HCT116 (cell line): ENCODE results near the gene SOBP. TPM values are rescaled to one million over a fixed set of nuclear protein-coding genes. Genes with fewer than 3 reads are reported as not detected.

Source experiments
- ATAC-seq: fragments of 200-7000 bp; cut with Tn5 transposase; 2 replicates; pipeline ENCODE4 v1.9.1; 2020; ENCODE audit warnings: mild to moderate bottlenecking, moderate library complexity
- BruUV-seq: library from RNA; stranded (reverse); fragments of 400-500 nt; replicated peaks from 2 replicates; lab custom pipeline; 2021; lab: Mats Ljungman, UMichigan
- CTCF ChIA-PET: fragments of 300-600 bp; sonication (Branson Sonifier 250); formaldehyde crosslinking; loops from one replicate; lab custom pipeline; 2021; ENCODE audit warnings: antibody characterized with exemption; lab: Charles Lee
- POLR2A ChIA-PET: fragments of 300-600, 350-600 bp; sonication (Branson Sonifier 250); formaldehyde crosslinking; loops from one replicate; lab custom pipeline; 2021; ENCODE audit warnings: antibody characterized with exemption; lab: Charles Lee
- RAD21 ChIA-PET, 2 experiments: fragments of 300-600 bp; sonication (Branson Sonifier 250); formaldehyde crosslinking; loops; one replicate each; lab custom pipeline; 2023; ENCODE audit warnings: low total read pairs in 2 of 2; ENCODE audit not compliant: uncharacterized antibody in 2 of 2, unreplicated experiment in 2 of 2, low non-redundant PET in 1 of 2; lab: Charles Lee
- DNase-seq: peaks from one replicate; pipeline ENCODE4 v3.0.0-alpha.2; 2010; ENCODE audit warnings: low read depth, low spot score
- H2AFZ ChIP-seq: fragments of 200-600 bp; shearing (Covaris generic), sonication (generic); 2 replicates; pipeline ENCODE4 v1.6.1; 2017; ENCODE audit warnings: low read depth, mixed run types, mixed read lengths, antibody characterized with exemption, low read length; ENCODE audit not compliant: poor library complexity, severe bottlenecking
- H3K27ac ChIP-seq: 2 replicates; pipeline ENCODE4 v1.5.1; 2012; ENCODE audit warnings: low read depth, low read length
- H3K27me3 ChIP-seq: fragments of 200-600 bp; sonication (generic); 2 replicates; pipeline ENCODE4 v1.6.1; 2016; ENCODE audit warnings: mixed run types, low read length, mixed read lengths; ENCODE audit not compliant: insufficient read depth
- H3K36me3 ChIP-seq, 2 experiments: fragments of 200-500 bp in 1 of 2; fragments of 200-600 bp in 1 of 2; sonication (Bioruptor generic) in 1 of 2; sonication (generic) in 1 of 2; 2 replicates each; pipeline versions ENCODE4 v1.5.1 to v1.6.1; 2014 to 2016; ENCODE audit warnings: low read length in 2 of 2, inconsistent platforms in 1 of 2, mixed read lengths in 1 of 2, mixed run types in 1 of 2; ENCODE audit not compliant: insufficient read depth in 2 of 2, control insufficient read depth in 1 of 2
- H3K4me1 ChIP-seq, 2 experiments: fragments of 200-600 bp in 1 of 2; sonication (generic) in 1 of 2; 2 replicates each; pipeline versions ENCODE4 v1.5.1 to v1.6.1; 2012 to 2017; ENCODE audit warnings: low read length in 2 of 2, inconsistent platforms in 1 of 2, mild to moderate bottlenecking in 1 of 2, mixed read lengths in 1 of 2, mixed run types in 1 of 2, moderate library complexity in 1 of 2; ENCODE audit not compliant: insufficient read depth in 2 of 2, control insufficient read depth in 1 of 2
- H3K4me2 ChIP-seq: fragments of 200-600 bp; sonication (generic); 2 replicates; pipeline ENCODE4 v1.6.1; 2017; ENCODE audit warnings: mixed run types, low read length, mixed read lengths
- H3K4me3 ChIP-seq, 2 experiments: fragments of 200-600 bp in 1 of 2; sonication (generic) in 1 of 2; replicated peaks in 1 of 2; 2 replicates each; pipeline ENCODE4 v1.5.1; 2011 to 2016; ENCODE audit warnings: low read length in 2 of 2, control low read depth in 1 of 2, low read depth in 1 of 2, mild to moderate bottlenecking in 1 of 2, mixed read lengths in 1 of 2, mixed run types in 1 of 2
- H3K79me2 ChIP-seq: fragments of 200-600 bp; sonication (generic); 2 replicates; pipeline ENCODE4 v1.6.1; 2017; ENCODE audit warnings: mild to moderate bottlenecking, mixed run types, low read length, moderate library complexity, mixed read lengths; ENCODE audit not compliant: insufficient read depth
- H3K9ac ChIP-seq: fragments of 200-600 bp; sonication (generic); 2 replicates; pipeline ENCODE4 v1.6.1; 2016; ENCODE audit warnings: low read length, mixed read lengths
- H3K9me2 ChIP-seq: fragments of 200-600 bp; sonication (generic), shearing (Covaris generic); 2 replicates; pipeline ENCODE4 v1.6.1; 2017; ENCODE audit warnings: mixed run types, mild to moderate bottlenecking, moderate library complexity; ENCODE audit not compliant: insufficient read depth
- H3K9me3 ChIP-seq, 2 experiments: fragments of 200-500 bp in 1 of 2; fragments of 200-600 bp in 1 of 2; sonication (Bioruptor generic) in 1 of 2; sonication (generic) in 1 of 2; 2 replicates each; pipeline ENCODE4 v1.6.1; 2014 to 2017; ENCODE audit warnings: low read length in 2 of 2, mixed read lengths in 2 of 2, inconsistent platforms in 1 of 2, low read depth in 1 of 2, mild to moderate bottlenecking in 1 of 2, mixed run types in 1 of 2, moderate library complexity in 1 of 2; ENCODE audit not compliant: control insufficient read depth in 1 of 2, insufficient read depth in 1 of 2
- H4K20me1 ChIP-seq: fragments of 200-600 bp; sonication (generic), shearing (Covaris generic); 2 replicates; pipeline ENCODE4 v1.6.1; 2017; ENCODE audit warnings: mixed run types, mild to moderate bottlenecking, moderate library complexity; ENCODE audit not compliant: insufficient read depth
- CEBPB ChIP-seq: IDR thresholded peaks from 2 replicates; pipeline ENCODE4 v1.6.1; 2012; ENCODE audit warnings: low read depth
- FOSL1 ChIP-seq: IDR thresholded peaks from 2 replicates; pipeline ENCODE4 v1.6.1; 2012; ENCODE audit warnings: low read depth
- REST ChIP-seq: IDR thresholded peaks from 2 replicates; pipeline ENCODE4 v1.6.1; 2012; ENCODE audit warnings: low read depth
- SRF ChIP-seq: IDR thresholded peaks from 2 replicates; pipeline ENCODE4 v1.6.1; 2012; ENCODE audit warnings: low read depth
- ZBTB33 ChIP-seq: IDR thresholded peaks from 2 replicates; pipeline ENCODE4 v1.6.1; 2011; ENCODE audit warnings: mild to moderate bottlenecking, low read length, moderate library complexity; ENCODE audit not compliant: insufficient replicate concordance; ENCODE audit errors: extremely low read depth
- ZFX ChIP-seq: fragments of 450-650 bp; IDR thresholded peaks from 2 replicates; pipeline ENCODE4 v1.6.1; 2017
- intact Hi-C: fragments of 100-400 bp; cut with micrococcal nuclease; formaldehyde crosslinking; loops from 2 replicates; pipeline ENCODE4 v1.10.0; 2022
- total RNA-seq: library from RNA; stranded (reverse); gene quantifications from one replicate; pipeline ENCODE4 v1.2.1, GENCODE V29; 2021; ENCODE audit not compliant: unreplicated experiment

The SOBP gene
- total RNA-seq, 1 experiment from 2014 or later: 2.6 TPM

- Histone ChIP-seq H3K9me2 (no peaks in the 10 kb centered on the region), H3K36me3 (no peaks in the 10 kb centered on the region), H2AFZ (no peak overlapping the region), H4K20me1 (no peaks in the 10 kb centered on the region), H3K9me3 (no peaks in the 10 kb centered on the region), H3K27me3 (no peaks in the 10 kb centered on the region), H3K27ac (no peak overlapping the region), H3K4me2 (no peak overlapping the region), H3K9ac (no peak overlapping the region), H3K4me1 (no peaks in the 10 kb centered on the region), H3K79me2 (no peaks in the 10 kb centered on the region), H3K4me3 (no peak overlapping the region)
- no TSS peak for BruUV-seq
- DNase-seq (no peak), ATAC-seq (no peak)
- intact Hi-C loops: no loop called here
- RAD21 ChIA-PET: interaction anchor here in 1 of 2 experiments (0.6 kb wide), 1 partner anchor 473 kb away, joined by 4 read pairs; no protein-coding TSS in a partner anchor
- CTCF ChIA-PET: no interaction called here
- TF ChIP-seq REST (no peak), ZBTB33 (no peak), CEBPB (no peak), ZFX (no peak), SRF (no peak), FOSL1 (no peak)
- POLR2A ChIA-PET: no interaction called here
These were observed 159.1 kb downstream of the SOBP start for GRCh38 chr6:107648983-107649382.
